Osteoblast (primary cell): ENCODE results near the gene SDSL. TPM values are rescaled to one million over a fixed set of nuclear protein-coding genes. Genes with fewer than 3 reads are reported as not detected.
A peak's percentile ranks its signal among the peaks of the same experiment; 100 is the strongest.

Source experiments
- DNase-seq: peaks from one replicate; pipeline ENCODE4 v3.0.0; 2011; ENCODE audit warnings: low spot score, mixed read lengths; ENCODE audit not compliant: insufficient read length; ENCODE audit errors: missing footprints
- H2AFZ ChIP-seq: 2 replicates; pipeline ENCODE4 v1.6.0; 2011; ENCODE audit warnings: mild to moderate bottlenecking, low read length
- H3K27ac ChIP-seq: 2 replicates; pipeline ENCODE4 v1.5.1; 2011; ENCODE audit warnings: mild to moderate bottlenecking, low read depth, low read length, moderate library complexity
- H3K27me3 ChIP-seq: 2 replicates; pipeline ENCODE4 v1.6.0; 2012; ENCODE audit warnings: mild to moderate bottlenecking, control low read depth, inconsistent platforms, low read length, moderate library complexity; ENCODE audit not compliant: insufficient read depth
- H3K36me3 ChIP-seq: 2 replicates; pipeline ENCODE4 v1.5.1; 2011; ENCODE audit warnings: mild to moderate bottlenecking, low read length, control low read depth, moderate library complexity; ENCODE audit not compliant: insufficient read depth
- H3K4me1 ChIP-seq: 2 replicates; pipeline ENCODE4 v1.5.1; 2011; ENCODE audit warnings: mild to moderate bottlenecking, low read length, control low read depth, moderate library complexity; ENCODE audit not compliant: insufficient read depth
- H3K4me2 ChIP-seq: 2 replicates; pipeline ENCODE4 v1.6.0; 2011; ENCODE audit warnings: mild to moderate bottlenecking, low read length; ENCODE audit not compliant: insufficient read depth
- H3K4me3 ChIP-seq: fragments of 200-600 bp; sonication (generic); 3 replicates; pipeline ENCODE4 v1.5.1; 2012; ENCODE audit warnings: mild to moderate bottlenecking, low read length, inconsistent platforms; ENCODE audit not compliant: insufficient read depth
- H3K79me2 ChIP-seq: 2 replicates; pipeline ENCODE4 v1.6.0; 2012; ENCODE audit warnings: mild to moderate bottlenecking, low read length, control low read depth, inconsistent platforms; ENCODE audit not compliant: insufficient read depth
- H3K9me3 ChIP-seq: 2 replicates; pipeline ENCODE4 v1.5.1; 2011; ENCODE audit warnings: low read depth, low read length, control low read depth
- H4K20me1 ChIP-seq: 2 replicates; pipeline ENCODE4 v1.6.0; 2012; ENCODE audit warnings: mild to moderate bottlenecking, low read length, control low read depth; ENCODE audit not compliant: insufficient read depth
- total RNA-seq: library from RNA; depleted of rRNA; stranded (reverse); fragments of >200 nt; gene quantifications from 2 replicates; pipeline ENCODE4 v1.2.3, GENCODE V29; 2012
- TF ChIP-seq, protein P1 (sequence below): IDR thresholded peaks from 2 replicates; pipeline ENCODE4 v1.5.1; 2011; ENCODE audit warnings: mild to moderate bottlenecking, low read depth, low read length, moderate library complexity; ENCODE audit errors: extremely low read depth

SDSL gene
- total RNA-seq, 1 donor, result 6.5 TPM

DNA sequence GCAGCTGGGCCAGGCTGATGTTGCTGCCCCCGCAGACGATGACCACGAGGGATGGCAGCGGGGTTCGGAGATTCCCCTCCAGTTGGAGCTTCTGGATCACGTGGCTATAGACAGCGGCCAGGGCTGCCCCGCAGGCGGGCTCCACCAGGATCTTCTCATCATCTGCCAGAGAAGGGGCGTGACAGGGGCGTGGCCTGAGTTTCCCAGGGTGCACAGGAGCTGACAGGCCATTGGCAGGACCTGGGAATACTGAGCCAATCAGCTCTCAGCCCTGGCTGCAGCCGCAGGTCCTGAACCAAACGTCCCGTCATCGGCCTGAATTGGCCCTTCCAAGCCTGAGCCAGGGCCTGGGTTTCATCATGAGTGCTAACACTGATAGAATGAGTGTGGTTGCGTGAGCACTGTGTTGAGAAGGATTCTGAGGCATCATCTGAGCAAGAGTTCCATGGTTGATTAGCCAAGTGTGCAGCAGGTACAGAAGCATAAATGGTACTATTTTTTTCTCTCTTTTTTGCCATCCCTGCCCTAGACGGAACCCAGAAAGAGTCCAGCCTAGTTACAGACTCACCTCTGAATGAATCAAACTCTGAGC, 29.1 kb upstream of the SDSL start:
- peak; percentile 75 for DNase-seq
- Histone ChIP-seq H3K27ac (no peak overlapping the region), H3K36me3 (no peaks in the 10 kb centered on the region)

DNA sequence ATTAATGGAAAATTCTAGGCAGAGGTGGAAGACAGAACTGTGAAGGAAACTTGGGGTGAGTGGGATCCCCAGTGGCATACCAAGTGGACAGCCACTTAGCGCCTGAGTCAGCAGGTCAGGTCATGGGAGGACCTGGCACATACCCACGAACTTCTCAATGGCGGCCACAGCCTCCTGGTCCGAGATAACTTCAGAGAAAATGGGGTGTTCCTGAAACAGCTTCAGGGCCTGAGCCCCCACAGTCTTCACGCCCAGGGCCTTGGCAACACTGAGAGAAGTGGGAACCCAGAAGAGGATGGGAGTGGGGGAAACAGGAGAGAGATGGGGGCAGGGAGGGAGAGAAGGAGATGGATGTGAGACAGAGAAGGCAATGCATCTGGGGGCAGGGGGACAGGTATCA, 28.4 kb upstream of the SDSL start:
- H3K27me3 ChIP-seq, result no peaks in the 10 kb centered on the region
- H3K36me3 ChIP-seq, result no peaks in the 10 kb centered on the region
- H3K9me3 ChIP-seq, result no peaks in the 10 kb centered on the region
- H2AFZ ChIP-seq, result no peak overlapping the region
- H3K4me2 ChIP-seq, result no peak overlapping the region
- no peaks in the 10 kb centered on the region for H4K20me1 ChIP-seq
- H3K4me1 ChIP-seq, result no peaks in the 10 kb centered on the region
- H3K4me3 ChIP-seq, result no peak overlapping the region
- H3K27ac ChIP-seq, result no peak overlapping the region
- H3K79me2 ChIP-seq, result no peaks in the 10 kb centered on the region
- peak; percentile 77 for DNase-seq
- TF ChIP-seq, protein P1, sequence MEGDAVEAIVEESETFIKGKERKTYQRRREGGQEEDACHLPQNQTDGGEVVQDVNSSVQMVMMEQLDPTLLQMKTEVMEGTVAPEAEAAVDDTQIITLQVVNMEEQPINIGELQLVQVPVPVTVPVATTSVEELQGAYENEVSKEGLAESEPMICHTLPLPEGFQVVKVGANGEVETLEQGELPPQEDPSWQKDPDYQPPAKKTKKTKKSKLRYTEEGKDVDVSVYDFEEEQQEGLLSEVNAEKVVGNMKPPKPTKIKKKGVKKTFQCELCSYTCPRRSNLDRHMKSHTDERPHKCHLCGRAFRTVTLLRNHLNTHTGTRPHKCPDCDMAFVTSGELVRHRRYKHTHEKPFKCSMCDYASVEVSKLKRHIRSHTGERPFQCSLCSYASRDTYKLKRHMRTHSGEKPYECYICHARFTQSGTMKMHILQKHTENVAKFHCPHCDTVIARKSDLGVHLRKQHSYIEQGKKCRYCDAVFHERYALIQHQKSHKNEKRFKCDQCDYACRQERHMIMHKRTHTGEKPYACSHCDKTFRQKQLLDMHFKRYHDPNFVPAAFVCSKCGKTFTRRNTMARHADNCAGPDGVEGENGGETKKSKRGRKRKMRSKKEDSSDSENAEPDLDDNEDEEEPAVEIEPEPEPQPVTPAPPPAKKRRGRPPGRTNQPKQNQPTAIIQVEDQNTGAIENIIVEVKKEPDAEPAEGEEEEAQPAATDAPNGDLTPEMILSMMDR, result no peak

More for the DNA sequence above, 29.1 kb upstream of the SDSL start:
- no peaks in the 10 kb centered on the region for H4K20me1 ChIP-seq
- H3K4me1 ChIP-seq, result no peaks in the 10 kb centered on the region
- H3K79me2 ChIP-seq, result no peaks in the 10 kb centered on the region
- H3K9me3 ChIP-seq, result no peaks in the 10 kb centered on the region
- H3K27me3 ChIP-seq, result no peaks in the 10 kb centered on the region
- no peak overlapping the region for H2AFZ ChIP-seq
- no peak overlapping the region for H3K4me3 ChIP-seq
- TF ChIP-seq, protein P1, result no peak
- no peak overlapping the region for H3K4me2 ChIP-seq

DNA sequence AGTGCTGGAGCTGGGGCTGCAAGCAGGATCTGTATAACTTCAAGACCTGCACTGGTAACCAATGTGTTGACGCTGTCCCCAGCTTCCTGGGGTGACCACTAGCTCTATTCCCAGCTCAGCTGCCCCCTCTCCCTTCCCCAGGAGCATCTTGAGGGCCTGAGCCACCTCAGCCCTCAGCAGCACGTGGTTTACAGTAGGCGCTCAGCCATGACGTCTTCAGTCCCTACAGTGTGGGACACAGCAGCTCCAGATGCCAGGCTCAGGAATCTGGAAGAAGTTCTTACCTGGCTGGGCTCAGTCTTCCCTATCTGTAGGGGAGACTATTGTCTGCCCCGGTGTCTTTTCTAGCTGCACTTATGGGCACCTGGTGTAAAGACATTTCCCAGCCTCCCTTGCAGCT, 27.1 kb upstream of the SDSL start:
- Histone ChIP-seq H3K36me3 (no peaks in the 10 kb centered on the region), H3K4me2 (no peak overlapping the region), H3K27ac (no peak overlapping the region), H2AFZ (no peak overlapping the region), H3K79me2 (no peaks in the 10 kb centered on the region), H3K4me3 (no peak overlapping the region), H3K9me3 (no peaks in the 10 kb centered on the region), H3K4me1 (no peaks in the 10 kb centered on the region), H4K20me1 (no peaks in the 10 kb centered on the region), H3K27me3 (no peaks in the 10 kb centered on the region)
- TF ChIP-seq, protein P1, result no peak
- peak; percentile 79 for DNase-seq

DNA sequence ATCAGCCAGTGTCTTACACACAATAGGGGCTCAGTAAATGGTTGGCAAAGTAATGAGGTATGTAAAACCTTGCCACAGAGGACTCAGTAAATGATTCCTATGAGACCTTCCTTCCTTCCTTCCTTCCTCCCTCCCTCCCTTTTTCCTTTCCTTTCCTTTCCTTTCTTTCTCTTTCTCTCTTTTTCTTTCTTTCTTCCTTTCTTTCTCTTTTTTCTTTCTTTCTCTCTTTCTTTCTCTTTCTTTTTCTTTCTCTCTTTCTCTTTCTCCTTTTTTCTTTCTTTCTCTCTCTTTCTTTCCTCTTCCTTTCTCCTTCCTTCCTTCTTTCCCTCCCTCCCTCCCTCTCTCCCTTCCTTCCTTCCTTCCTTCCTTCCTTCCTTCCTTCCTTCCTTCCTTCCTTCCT, 26.0 kb upstream of the SDSL start:
- H2AFZ ChIP-seq, result no peak overlapping the region
- TF ChIP-seq, protein P1, result no peak
- H3K27me3 ChIP-seq, result no peaks in the 10 kb centered on the region
- H4K20me1 ChIP-seq, result no peaks in the 10 kb centered on the region
- H3K4me3 ChIP-seq, result no peak overlapping the region
- no peak overlapping the region for H3K27ac ChIP-seq
- no peak for DNase-seq
- H3K36me3 ChIP-seq, result no peaks in the 10 kb centered on the region
- no peaks in the 10 kb centered on the region for H3K79me2 ChIP-seq
- H3K4me2 ChIP-seq, result no peak overlapping the region
- H3K4me1 ChIP-seq, result no peaks in the 10 kb centered on the region
- H3K9me3 ChIP-seq, result no peaks in the 10 kb centered on the region
